GM19023 (cell line): ENCODE data around the gene DNAH6.

Experiments used
- ATAC-seq: cut with Tn5 transposase; IDR thresholded peaks from one replicate; pipeline ENCODE4 v1.9.1; 2021; ENCODE audit warnings: mild to moderate bottlenecking, moderate library complexity; ENCODE audit not compliant: unreplicated experiment

DNAH6 gene

DNA sequence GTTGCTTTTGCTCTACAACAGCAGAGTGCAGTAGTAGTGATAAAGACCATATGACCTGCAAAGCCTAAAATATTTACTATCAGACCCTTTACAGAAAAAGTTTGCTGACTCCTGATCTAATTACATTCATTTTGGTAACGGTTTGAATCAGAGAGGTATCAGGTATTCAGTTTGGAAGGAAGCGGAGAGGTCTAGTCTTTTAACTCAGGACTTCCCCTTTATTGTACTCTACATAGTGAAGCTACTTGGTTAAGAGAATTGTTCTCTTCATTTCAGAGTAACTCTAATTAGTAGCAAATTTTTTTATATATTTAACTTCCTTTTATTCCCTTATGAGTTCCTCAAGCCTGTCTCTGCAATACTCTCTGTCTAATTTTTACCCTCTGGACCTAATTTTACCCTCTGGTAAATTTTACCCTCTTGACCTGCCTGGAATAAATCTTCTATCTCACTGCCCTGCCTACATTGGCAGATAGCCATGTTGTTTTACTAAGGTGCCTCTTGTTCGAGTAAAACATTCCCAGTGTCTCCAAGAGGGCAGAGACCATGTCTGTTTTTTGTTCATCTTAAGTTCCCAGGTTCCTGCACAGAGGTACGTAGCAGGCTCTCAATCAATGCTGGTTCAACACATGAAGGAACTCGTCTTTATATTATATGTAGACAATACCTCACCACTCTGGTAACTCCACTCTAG is 170.6 kb downstream of the DNAH6 start:
- ATAC-seq: no peak

- ATAC-seq: no peak
These were observed 171.3 kb downstream of the DNAH6 start for GRCh38 chr2:84687498-84688149.

DNA sequence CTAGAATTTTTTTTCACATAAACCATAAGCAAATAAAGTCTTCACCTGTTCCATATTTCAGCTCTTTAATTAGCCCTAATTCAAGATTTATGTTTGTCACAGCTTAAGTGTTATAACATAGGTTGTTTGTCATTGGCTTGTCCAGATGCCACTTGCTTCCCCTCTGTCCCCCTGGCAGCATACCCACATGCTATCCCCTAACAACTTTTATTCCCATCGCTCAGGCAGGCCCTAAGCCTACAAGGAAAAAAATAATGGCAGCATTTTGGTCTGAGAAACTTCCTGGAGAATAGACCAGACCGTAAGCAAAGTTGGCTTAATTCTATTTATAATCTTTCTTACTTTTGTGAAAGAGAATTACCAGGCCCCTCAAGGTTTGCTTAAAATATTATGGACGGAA is 173.9 kb downstream of the DNAH6 start:
- no peak for ATAC-seq

GRCh38 chr2:84694088-84694622 is 177.9 kb downstream of the DNAH6 start:
- ATAC-seq: no peak

- no peak for ATAC-seq
These were observed 181.6 kb downstream of the DNAH6 start for GRCh38 chr2:84697895-84698294.

- ATAC-seq: no peak
These were observed 183.7 kb downstream of the DNAH6 start for GRCh38 chr2:84700006-84700405.

DNA sequence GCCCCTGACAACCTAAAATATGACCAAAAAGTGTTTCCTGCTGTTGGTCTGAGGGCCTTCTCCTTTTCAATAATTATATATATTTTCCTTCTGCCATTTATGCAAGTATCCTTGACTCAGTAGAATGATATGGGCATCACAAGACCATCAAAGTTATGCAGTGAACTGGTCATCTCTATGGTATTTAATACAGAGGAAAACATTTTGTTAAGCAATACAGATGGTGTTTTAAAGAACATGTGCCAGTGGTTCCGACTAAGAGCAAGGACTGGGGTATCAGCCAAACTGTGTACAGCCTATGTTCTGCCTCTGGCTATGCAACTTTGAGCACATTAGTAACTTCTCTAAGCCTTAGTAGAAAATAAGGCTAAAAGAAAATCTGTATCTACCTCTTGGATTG is 185.6 kb downstream of the DNAH6 start:
- no peak for ATAC-seq

GRCh38 chr2:84702941-84703340 is 186.6 kb downstream of the DNAH6 start:
- no peak for ATAC-seq

DNA sequence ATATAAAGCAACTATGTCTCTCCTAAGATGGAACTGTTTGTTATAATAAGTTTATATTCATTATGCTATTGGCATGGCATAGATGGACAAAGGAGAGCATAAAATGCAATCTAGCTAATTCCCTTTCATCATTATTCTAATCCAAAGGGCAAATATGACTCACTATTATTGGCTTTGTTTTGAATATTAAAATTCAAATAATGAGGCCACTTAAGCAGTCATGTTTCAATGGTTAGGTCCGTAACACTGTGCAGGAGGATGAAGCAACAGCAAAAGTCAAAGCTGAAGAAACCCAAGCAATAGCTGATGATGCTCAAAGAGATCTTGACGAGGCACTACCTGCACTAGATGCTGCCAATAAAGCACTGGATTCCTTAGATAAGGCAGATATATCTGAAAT is 187.5 kb downstream of the DNAH6 start:
- ATAC-seq: no peak

DNA sequence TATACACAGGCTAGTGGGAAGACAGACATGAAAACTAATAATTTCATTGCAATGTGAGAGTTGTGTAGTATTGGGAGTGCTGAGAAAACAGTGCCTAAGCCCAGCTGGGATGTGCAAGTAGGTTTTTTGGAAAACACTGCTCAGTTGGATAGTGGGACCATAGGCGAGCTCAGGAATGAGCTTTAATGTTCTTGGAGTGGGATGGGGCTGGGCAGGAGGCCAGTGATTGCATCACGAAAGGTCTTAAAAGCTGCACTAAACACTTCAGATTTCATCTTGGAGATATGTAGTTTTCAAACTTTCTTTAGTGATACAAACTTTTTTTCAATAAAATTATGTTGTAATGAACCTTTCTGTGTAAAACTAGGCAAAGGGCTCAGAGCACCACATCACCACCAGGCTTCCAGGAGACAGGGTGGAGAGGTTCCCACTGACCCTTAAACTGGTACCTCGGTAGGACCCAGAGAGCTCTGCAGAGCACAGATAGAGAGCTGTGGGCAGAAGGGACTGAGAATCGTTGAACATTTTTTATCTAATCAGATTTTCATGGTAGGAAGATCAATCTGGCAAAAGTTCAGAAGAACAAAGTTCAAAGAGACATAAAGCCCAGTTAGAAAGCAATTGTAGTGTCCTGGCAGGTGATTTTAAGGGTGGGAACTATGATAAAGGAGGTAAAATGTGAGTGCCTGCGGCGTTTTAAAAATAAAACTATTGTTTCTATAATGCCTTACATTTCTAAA is 188.4 kb downstream of the DNAH6 start:
- no peak for ATAC-seq

GRCh38 chr2:84705858-84706257 is 189.6 kb downstream of the DNAH6 start:
- no peak for ATAC-seq

- ATAC-seq: no peak
These were observed 192.1 kb downstream of the DNAH6 start for GRCh38 chr2:84708442-84708841.

DNA sequence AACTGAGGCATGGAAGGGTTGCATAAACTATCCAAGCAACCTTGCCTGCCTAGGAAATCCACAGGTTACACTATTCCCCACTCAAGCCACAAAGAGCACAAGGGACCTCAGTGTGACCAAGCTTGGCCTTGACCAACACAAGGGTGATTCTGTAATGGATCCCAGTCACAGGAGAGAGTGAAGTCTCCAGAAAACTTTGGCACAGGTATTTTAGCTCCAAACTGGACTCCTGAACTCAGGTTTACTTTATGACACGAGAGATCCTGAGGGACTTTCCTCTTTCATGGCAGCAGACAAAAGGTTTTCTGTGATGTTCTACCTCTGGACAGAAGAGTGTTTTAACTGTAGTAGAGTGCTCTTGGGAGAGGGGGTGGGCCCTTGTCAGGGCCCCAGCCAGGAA is 195.4 kb downstream of the DNAH6 start:
- ATAC-seq: no peak

DNA sequence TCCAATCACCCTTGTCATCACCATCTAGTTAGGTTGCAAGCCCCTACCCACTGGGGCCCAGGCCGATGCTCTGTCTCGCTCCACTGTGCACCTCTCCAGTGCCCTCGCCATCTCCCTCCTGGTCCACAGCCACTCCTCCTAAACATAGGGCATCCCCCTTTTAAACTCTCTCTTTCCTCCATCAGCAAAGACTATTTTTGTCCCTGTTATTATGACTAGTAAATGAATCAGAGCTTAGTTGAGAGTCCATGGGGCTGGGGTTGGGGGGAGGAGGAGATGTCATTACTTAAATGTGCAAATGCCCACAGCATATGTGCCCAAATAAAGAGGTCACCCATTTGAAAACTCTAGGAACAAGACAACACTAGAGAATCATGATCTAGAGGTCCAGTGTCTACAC is 197.1 kb downstream of the DNAH6 start:
- ATAC-seq: no peak

DNA sequence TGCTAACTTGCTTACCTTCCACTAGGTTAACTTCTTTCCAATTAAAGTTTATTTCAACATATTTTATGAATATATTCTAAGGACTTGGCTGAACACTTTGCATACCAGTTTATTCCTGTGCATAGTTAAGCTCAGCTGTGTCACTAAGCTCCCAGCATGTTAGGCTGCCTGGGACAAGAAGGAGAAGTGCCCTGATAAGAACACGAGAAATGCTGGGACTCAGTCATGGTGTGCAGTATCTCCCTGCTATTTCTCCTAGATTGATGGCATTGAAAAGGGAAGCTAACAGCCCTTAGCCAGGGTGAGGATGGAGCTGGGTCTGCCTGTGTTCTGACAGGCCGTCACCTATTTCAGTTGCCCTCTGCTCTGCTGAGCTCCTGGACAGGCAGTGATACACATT is 200.3 kb downstream of the DNAH6 start:
- ATAC-seq: no peak

- ATAC-seq: no peak
These were observed 201.0 kb downstream of the DNAH6 start for GRCh38 chr2:84717302-84717701.

GRCh38 chr2:84719434-84719833 is 203.1 kb downstream of the DNAH6 start:
- no peak for ATAC-seq

- ATAC-seq: no peak
These were observed 207.5 kb downstream of the DNAH6 start for GRCh38 chr2:84723831-84724230.

- no peak for ATAC-seq
These were observed 209.4 kb downstream of the DNAH6 start for GRCh38 chr2:84725717-84726116.

DNA sequence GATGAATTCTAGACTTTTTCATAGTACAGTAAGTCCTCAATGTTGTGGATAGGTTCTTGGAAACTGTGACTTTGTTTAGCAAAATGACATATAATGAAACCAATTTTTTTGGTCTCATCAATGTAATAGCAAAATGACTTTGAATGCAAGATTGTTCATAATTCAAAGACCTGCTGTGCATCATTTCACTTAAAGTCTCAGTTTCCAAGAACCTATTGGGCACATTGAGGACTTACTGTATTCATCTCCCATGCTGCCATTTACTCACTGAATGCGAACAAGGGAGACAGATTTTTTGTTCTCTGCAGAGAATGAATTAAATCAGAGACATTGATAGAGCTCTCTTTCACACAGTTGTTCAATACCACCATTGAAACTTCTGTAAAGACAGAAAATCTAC is 211.0 kb downstream of the DNAH6 start:
- ATAC-seq: no peak

DNA sequence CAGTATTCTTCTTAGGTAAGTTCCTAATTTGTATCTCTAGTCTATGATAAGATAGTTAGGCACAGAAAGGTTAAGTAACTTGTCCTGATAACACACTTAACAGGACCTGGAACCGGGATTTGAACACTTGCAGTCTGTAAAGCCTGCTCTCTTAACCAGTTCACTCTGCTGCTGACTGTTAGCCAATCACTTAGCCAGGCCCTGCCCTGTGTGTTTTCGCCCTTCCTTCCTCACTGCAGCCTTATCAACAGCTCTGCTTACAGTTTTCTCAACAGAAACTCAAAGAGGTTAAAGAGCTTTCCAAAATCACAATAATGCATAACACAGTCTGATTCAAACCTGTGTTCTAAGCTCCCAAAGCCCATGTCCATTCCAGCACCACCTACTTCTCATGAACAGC is 212.9 kb downstream of the DNAH6 start:
- ATAC-seq: no peak

GRCh38 chr2:84731185-84731584 is 214.9 kb downstream of the DNAH6 start:
- no peak for ATAC-seq
